H9 (cell line): ENCODE measurements around the gene EFHD2. TPM values are rescaled to one million over a fixed set of nuclear protein-coding genes. Genes with fewer than 3 reads are reported as not detected.

ENCODE experiments used
- DNase-seq: peaks from one replicate; pipeline ENCODE4 v3.0.0-alpha.2; 2017
- H2AFZ ChIP-seq: one replicate; pipeline ENCODE4 v1.6.1; 2013; ENCODE audit warnings: mild to moderate bottlenecking, low read length, control low read depth, moderate library complexity
- H2AK5ac ChIP-seq: 2 replicates; pipeline ENCODE4 v1.6.1; 2013; ENCODE audit warnings: low read length, control low read depth, mixed read lengths; ENCODE audit not compliant: insufficient read length
- H2BK120ac ChIP-seq: one replicate; pipeline ENCODE4 v1.6.1; 2013; ENCODE audit warnings: low read depth, mild to moderate bottlenecking, low read length, control low read depth, inconsistent platforms; ENCODE audit not compliant: poor library complexity, severe bottlenecking
- H2BK12ac ChIP-seq: 2 replicates; pipeline ENCODE4 v1.6.1; 2013; ENCODE audit warnings: low read length, control low read depth, mixed read lengths, low read depth; ENCODE audit not compliant: insufficient read length
- H2BK15ac ChIP-seq: 2 replicates; pipeline ENCODE4 v1.6.1; 2013; ENCODE audit warnings: low read depth, low read length, control low read depth
- H2BK20ac ChIP-seq: one replicate; pipeline ENCODE4 v1.6.1; 2013; ENCODE audit warnings: low read depth, mild to moderate bottlenecking, low read length, control low read depth, inconsistent platforms; ENCODE audit not compliant: poor library complexity, severe bottlenecking
- H2BK5ac ChIP-seq: 2 replicates; pipeline ENCODE4 v1.6.1; 2013; ENCODE audit warnings: low read length, control low read depth, mixed read lengths; ENCODE audit not compliant: insufficient read length
- H3K14ac ChIP-seq: 2 replicates; pipeline ENCODE4 v1.6.1; 2013; ENCODE audit warnings: low read length, control low read depth; ENCODE audit not compliant: insufficient read depth
- H3K18ac ChIP-seq: 2 replicates; pipeline ENCODE4 v1.6.1; 2013; ENCODE audit warnings: low read depth, mild to moderate bottlenecking, mixed read lengths, low read length, control low read depth; ENCODE audit not compliant: insufficient read length
- H3K23ac ChIP-seq: 2 replicates; pipeline ENCODE4 v1.6.1; 2013; ENCODE audit warnings: low read length, control low read depth, mixed read lengths, low read depth; ENCODE audit not compliant: insufficient read length
- H3K23me2 ChIP-seq: 2 replicates; pipeline ENCODE4 v1.6.1; 2013; ENCODE audit warnings: low read depth, mild to moderate bottlenecking, mixed read lengths, low read length, control low read depth; ENCODE audit not compliant: insufficient read length, poor library complexity, severe bottlenecking
- H3K27ac ChIP-seq: 2 replicates; pipeline ENCODE4 v1.5.1; 2013; ENCODE audit warnings: low read length, control low read depth, mixed read lengths, low read depth; ENCODE audit not compliant: insufficient read length
- H3K27me3 ChIP-seq: 2 replicates; pipeline ENCODE4 v1.6.1; 2013; ENCODE audit warnings: low read length, control low read depth, inconsistent platforms; ENCODE audit not compliant: insufficient read depth
- H3K4ac ChIP-seq: 2 replicates; pipeline ENCODE4 v1.6.1; 2013; ENCODE audit warnings: low read depth, mild to moderate bottlenecking, control low read depth, inconsistent platforms, low read length, moderate library complexity
- H3K4me1 ChIP-seq: 2 replicates; pipeline ENCODE4 v1.6.1; 2013; ENCODE audit warnings: low read length, control low read depth, inconsistent platforms; ENCODE audit not compliant: insufficient read depth
- H3K4me2 ChIP-seq: 2 replicates; pipeline ENCODE4 v1.6.1; 2013; ENCODE audit warnings: low read length, control low read depth, mixed read lengths; ENCODE audit not compliant: insufficient read length, insufficient read depth
- H3K56ac ChIP-seq: 2 replicates; pipeline ENCODE4 v1.6.1; 2013; ENCODE audit warnings: low read depth, mild to moderate bottlenecking, mixed read lengths, low read length, control low read depth; ENCODE audit not compliant: insufficient read length
- H3K79me1 ChIP-seq: 2 replicates; pipeline ENCODE4 v1.6.1; 2013; ENCODE audit warnings: low read depth, mild to moderate bottlenecking, moderate library complexity, low read length, control low read depth, inconsistent platforms; ENCODE audit not compliant: insufficient read depth, poor library complexity, severe bottlenecking
- H3K79me2 ChIP-seq: 2 replicates; pipeline ENCODE4 v1.6.1; 2013; ENCODE audit warnings: low read length, control low read depth, inconsistent platforms; ENCODE audit not compliant: insufficient read depth
- H3K9ac ChIP-seq: 2 replicates; pipeline ENCODE4 v1.6.1; 2013; ENCODE audit warnings: low read length, control low read depth, mixed read lengths; ENCODE audit not compliant: insufficient read length; ENCODE audit errors: extremely low read depth
- H3K9me3 ChIP-seq: one replicate; pipeline ENCODE4 v1.6.1; 2013; ENCODE audit warnings: low read depth, low read length, inconsistent platforms; ENCODE audit not compliant: control insufficient read depth
- H3T11ph ChIP-seq: one replicate; pipeline ENCODE4 v1.6.1; 2013; ENCODE audit warnings: mild to moderate bottlenecking, low read length, control low read depth, inconsistent platforms
- H4K20me1 ChIP-seq: one replicate; pipeline ENCODE4 v1.6.1; 2013; ENCODE audit not compliant: control insufficient read depth, insufficient read length, insufficient read depth
- H4K5ac ChIP-seq: 2 replicates; pipeline ENCODE4 v1.6.1; 2013; ENCODE audit warnings: low read depth, mild to moderate bottlenecking, mixed read lengths, low read length, control low read depth; ENCODE audit not compliant: insufficient read length
- H4K8ac ChIP-seq: replicated peaks from 2 replicates; pipeline ENCODE4 v1.6.1; 2013; ENCODE audit warnings: low read length, control low read depth, mixed read lengths, low read depth; ENCODE audit not compliant: insufficient read length
- H4K91ac ChIP-seq: 2 replicates; pipeline ENCODE4 v1.6.1; 2013; ENCODE audit warnings: low read depth, mild to moderate bottlenecking, moderate library complexity, mixed read lengths, low read length, control low read depth; ENCODE audit not compliant: insufficient read length
- H3K27ac Mint-ChIP-seq, 3 experiments: 2 replicates in 2 of 3; 3 replicates in 1 of 3; pipeline ENCODE4 v1.8.0; 2020 to 2021; ENCODE audit warnings: mixed read lengths in 3 of 3, mild to moderate bottlenecking in 1 of 3, moderate library complexity in 1 of 3
- H3K27me3 Mint-ChIP-seq: 2 replicates; pipeline ENCODE4 v1.8.0; 2021; ENCODE audit warnings: low read depth, mild to moderate bottlenecking, moderate library complexity, mixed read lengths
- H3K36me3 Mint-ChIP-seq, 3 experiments: 2 replicates in 2 of 3; 3 replicates in 1 of 3; pipeline ENCODE4 v1.8.0; 2020 to 2021; ENCODE audit warnings: low read depth in 3 of 3, mixed read lengths in 3 of 3; ENCODE audit not compliant: insufficient read depth in 1 of 3
- H3K4me1 Mint-ChIP-seq, 2 experiments: 2 replicates each; pipeline ENCODE4 v1.8.0; 2020; ENCODE audit warnings: mixed read lengths in 2 of 2
- H3K4me3 Mint-ChIP-seq, 2 experiments: 2 replicates in 1 of 2; 3 replicates in 1 of 2; pipeline ENCODE4 v1.8.0; 2020 to 2021; ENCODE audit warnings: mild to moderate bottlenecking in 2 of 2, mixed read lengths in 2 of 2, moderate library complexity in 1 of 2
- H3K9me3 Mint-ChIP-seq, 2 experiments: 2 replicates in 1 of 2; 3 replicates in 1 of 2; pipeline ENCODE4 v1.8.0; 2020; ENCODE audit warnings: mild to moderate bottlenecking in 2 of 2, mixed read lengths in 2 of 2, moderate library complexity in 1 of 2
- WGBS: extraction: QIAGEN DNeasy Blood & Tissue Kit; methylation state at CpG from one replicate; pipeline ENCODE4 v1.1.7; 2013; ENCODE audit warnings: missing lambda C conversion rate, low lambda C conversion rate, mixed read lengths; ENCODE audit not compliant: insufficient read length; ENCODE audit errors: extremely low coverage; 5-methylcytosine and 5-hydroxymethylcytosine counted together
- total RNA-seq: library from RNA; stranded (reverse); gene quantifications from 2 replicates; pipeline ENCODE4 v1.2.1, GENCODE V29; 2021
- TF ChIP-seq, protein P1 (sequence below): fragments of 200-600 bp; sonication (generic); conservative IDR thresholded peaks from 3 replicates; pipeline ENCODE4 v1.8.0; 2021; ENCODE audit warnings: antibody characterized with exemption, mild to moderate bottlenecking

The EFHD2 gene
- total RNA-seq, 1 experiment from 2014 or later, result 16.5 TPM

DNA sequence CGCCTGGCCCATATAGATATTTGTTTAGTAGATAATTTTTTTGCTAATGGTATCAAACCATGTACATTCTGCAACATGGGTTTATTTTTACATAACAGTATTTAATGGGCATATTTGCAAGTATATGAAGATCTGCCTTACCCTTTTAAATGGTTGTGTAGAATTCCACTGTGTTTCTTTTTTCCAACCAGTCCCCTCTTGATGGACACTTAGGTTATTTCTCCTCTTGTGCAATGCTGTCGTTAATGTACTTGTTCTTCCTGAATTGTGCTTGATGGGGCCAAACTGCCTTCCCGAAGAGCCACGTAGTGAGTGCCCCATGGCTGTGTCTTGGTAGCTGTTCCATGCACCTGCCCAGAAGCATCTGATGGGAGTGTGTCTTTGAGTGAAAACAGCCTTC lies 39.4 kb upstream of the EFHD2 start:
- H3K27ac Mint-ChIP-seq, result no peak overlapping the region; a peak in 1 of 7 replicates

More for the DNA sequence above, 39.4 kb upstream of the EFHD2 start:
- H3K79me2 ChIP-seq, result no peaks in the 10 kb centered on the region
- H2BK5ac ChIP-seq, result no peak overlapping the region
- no peaks in the 10 kb centered on the region for H3K27me3 ChIP-seq
- no peak overlapping the region for H3K56ac ChIP-seq
- H2BK20ac ChIP-seq, result no peak overlapping the region
- no peak overlapping the region for H4K91ac ChIP-seq
- no CpG with 5 or more reads among the region's 4 CpGs for WGBS
- Mint-ChIP-seq H3K9me3 (no peaks in the 10 kb centered on the region), H3K27me3 (peaks cover 6% of the 10 kb centered on the region), H3K36me3 (no peaks in the 10 kb centered on the region), H3K4me3 (no peak overlapping the region), H3K4me1 (peaks cover 2 to 13% of the 10 kb centered on the region in 2 experiments; a peak in 3 of 4 replicates)
- H4K8ac ChIP-seq, result no peak overlapping the region
- no peak overlapping the region for H3K9ac ChIP-seq
- no peak for DNase-seq
- TF ChIP-seq, protein P1, sequence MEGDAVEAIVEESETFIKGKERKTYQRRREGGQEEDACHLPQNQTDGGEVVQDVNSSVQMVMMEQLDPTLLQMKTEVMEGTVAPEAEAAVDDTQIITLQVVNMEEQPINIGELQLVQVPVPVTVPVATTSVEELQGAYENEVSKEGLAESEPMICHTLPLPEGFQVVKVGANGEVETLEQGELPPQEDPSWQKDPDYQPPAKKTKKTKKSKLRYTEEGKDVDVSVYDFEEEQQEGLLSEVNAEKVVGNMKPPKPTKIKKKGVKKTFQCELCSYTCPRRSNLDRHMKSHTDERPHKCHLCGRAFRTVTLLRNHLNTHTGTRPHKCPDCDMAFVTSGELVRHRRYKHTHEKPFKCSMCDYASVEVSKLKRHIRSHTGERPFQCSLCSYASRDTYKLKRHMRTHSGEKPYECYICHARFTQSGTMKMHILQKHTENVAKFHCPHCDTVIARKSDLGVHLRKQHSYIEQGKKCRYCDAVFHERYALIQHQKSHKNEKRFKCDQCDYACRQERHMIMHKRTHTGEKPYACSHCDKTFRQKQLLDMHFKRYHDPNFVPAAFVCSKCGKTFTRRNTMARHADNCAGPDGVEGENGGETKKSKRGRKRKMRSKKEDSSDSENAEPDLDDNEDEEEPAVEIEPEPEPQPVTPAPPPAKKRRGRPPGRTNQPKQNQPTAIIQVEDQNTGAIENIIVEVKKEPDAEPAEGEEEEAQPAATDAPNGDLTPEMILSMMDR, result no peak
- H3K18ac ChIP-seq, result no peak overlapping the region
- H2BK12ac ChIP-seq, result no peak overlapping the region
- H3K23me2 ChIP-seq, result no peaks in the 10 kb centered on the region
- H3K27ac ChIP-seq, result no peak overlapping the region
- no peak overlapping the region for H2AFZ ChIP-seq
- H3K14ac ChIP-seq, result no peak overlapping the region
- no peak overlapping the region for H3K4me2 ChIP-seq
- no peaks in the 10 kb centered on the region for H3K9me3 ChIP-seq
- no peak overlapping the region for H2BK120ac ChIP-seq
- no peak overlapping the region for H4K5ac ChIP-seq
- H3K4me1 ChIP-seq, result no peaks in the 10 kb centered on the region
- no peak overlapping the region for H3K23ac ChIP-seq
- no peak overlapping the region for H3K4ac ChIP-seq
- H4K20me1 ChIP-seq, result no peaks in the 10 kb centered on the region
- no peak overlapping the region for H3T11ph ChIP-seq
- no peak overlapping the region for H2AK5ac ChIP-seq
- H2BK15ac ChIP-seq, result no peak overlapping the region
- H3K79me1 ChIP-seq, result no peaks in the 10 kb centered on the region
